ENCODE results near the gene BGN. TPM values are rescaled to one million over a fixed set of nuclear protein-coding genes. Genes with fewer than 3 reads are reported as not detected.
A peak's percentile ranks its signal among the peaks of the same experiment; 100 is the strongest.

Gene BGN
- total RNA-seq, 1 experiment from 2014 or later, result 0.08 TPM

GRCh38 chrX:153455571-153455970, 39.2 kb upstream of the BGN start:
- Histone ChIP-seq H3K27ac (no peak overlapping the region), H3K4me1 (replicated peaks) (no peaks in the 10 kb centered on the region), H3K36me3 (no peaks in the 10 kb centered on the region), H3K9me3 (replicated peaks) (no peaks in the 10 kb centered on the region), H3K4me3 (no peak overlapping the region), H3K27me3 (replicated peaks) (no peaks in the 10 kb centered on the region)
- no peak for DNase-seq (ENCODE audit: low read depth in 1 of 2, low spot score in 2 of 2)

DNA sequence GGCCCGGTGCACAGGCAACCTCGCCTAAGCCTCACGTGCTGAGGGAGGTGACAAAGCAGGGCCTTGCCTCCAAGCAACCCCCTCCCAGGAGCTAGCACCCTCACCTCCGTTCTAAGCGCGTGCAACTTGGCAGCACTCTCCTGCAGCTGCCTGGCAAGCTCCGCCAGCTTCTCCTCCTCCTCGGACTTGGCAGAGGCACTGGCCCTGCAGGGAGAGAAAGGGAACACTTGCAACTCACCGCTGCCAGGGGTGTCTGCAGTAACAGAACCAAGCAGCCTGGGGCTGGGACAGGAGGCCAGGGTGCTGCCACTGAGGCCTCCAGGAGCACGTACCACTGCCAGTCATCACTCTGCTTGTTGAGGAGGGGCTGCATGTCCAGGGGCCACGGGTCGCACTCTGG, 38.6 kb upstream of the BGN start:
- H3K4me1 ChIP-seq (replicated peaks), result no peaks in the 10 kb centered on the region
- no peaks in the 10 kb centered on the region for H3K36me3 ChIP-seq
- H3K4me3 ChIP-seq, result no peak overlapping the region
- DNase-seq (ENCODE audit: low read depth in 1 of 2, low spot score in 2 of 2), result no peak
- no peaks in the 10 kb centered on the region for H3K27me3 ChIP-seq (replicated peaks)
- H3K9me3 ChIP-seq (replicated peaks), result no peaks in the 10 kb centered on the region
- no peak overlapping the region for H3K27ac ChIP-seq

- no peaks in the 10 kb centered on the region for H3K27me3 ChIP-seq (replicated peaks)
These were observed 38.1 kb upstream of the BGN start for GRCh38 chrX:153456704-153457103.

DNA sequence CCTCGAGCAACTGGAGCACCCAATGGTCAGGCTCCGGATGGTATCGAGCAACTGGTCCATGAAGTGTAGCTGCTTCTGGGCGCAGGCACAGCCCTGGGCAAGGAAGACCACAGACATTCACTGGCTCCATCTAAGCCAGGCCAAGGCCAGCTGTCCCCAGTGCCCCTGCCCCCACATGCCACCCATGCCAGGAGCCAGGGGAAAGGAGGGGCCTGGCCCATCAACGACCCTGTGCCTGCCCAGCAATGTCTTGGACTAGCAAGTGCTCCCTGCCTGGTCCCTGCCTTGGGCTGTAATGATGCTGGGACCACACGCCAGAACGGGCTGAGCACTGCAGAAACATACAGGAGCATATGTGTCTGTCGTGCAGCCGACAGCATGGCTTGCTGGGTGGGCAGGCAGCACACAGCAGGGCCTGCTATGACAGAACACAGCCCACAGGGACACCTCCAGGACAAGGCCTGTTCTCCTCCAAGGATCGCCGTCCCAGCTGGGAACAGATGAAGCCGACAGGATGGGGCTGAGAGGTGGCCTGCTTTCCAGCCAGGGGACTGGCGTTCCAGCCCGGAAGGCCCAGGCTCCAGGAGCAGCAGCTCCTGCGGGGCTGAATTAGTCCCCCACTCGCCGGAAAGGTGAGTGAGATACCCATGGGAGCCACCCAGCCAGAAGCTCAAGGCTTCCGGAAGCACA, 37.5 kb upstream of the BGN start:
- no peak overlapping the region for H3K27ac ChIP-seq
- no peak overlapping the region for H3K4me3 ChIP-seq
- H3K36me3 ChIP-seq, result no peaks in the 10 kb centered on the region
- no peaks in the 10 kb centered on the region for H3K9me3 ChIP-seq (replicated peaks)
- no peaks in the 10 kb centered on the region for H3K27me3 ChIP-seq (replicated peaks)
- no peaks in the 10 kb centered on the region for H3K4me1 ChIP-seq (replicated peaks)
- DNase-seq (ENCODE audit: low read depth in 1 of 2, low spot score in 2 of 2), result no peak

More at GRCh38 chrX:153456704-153457103, 38.1 kb upstream of the BGN start:
- Histone ChIP-seq H3K4me1 (replicated peaks) (no peaks in the 10 kb centered on the region), H3K9me3 (replicated peaks) (no peaks in the 10 kb centered on the region), H3K27ac (no peak overlapping the region), H3K36me3 (no peaks in the 10 kb centered on the region), H3K4me3 (no peak overlapping the region)
- no peak for DNase-seq (ENCODE audit: low read depth in 1 of 2, low spot score in 2 of 2)

DNA sequence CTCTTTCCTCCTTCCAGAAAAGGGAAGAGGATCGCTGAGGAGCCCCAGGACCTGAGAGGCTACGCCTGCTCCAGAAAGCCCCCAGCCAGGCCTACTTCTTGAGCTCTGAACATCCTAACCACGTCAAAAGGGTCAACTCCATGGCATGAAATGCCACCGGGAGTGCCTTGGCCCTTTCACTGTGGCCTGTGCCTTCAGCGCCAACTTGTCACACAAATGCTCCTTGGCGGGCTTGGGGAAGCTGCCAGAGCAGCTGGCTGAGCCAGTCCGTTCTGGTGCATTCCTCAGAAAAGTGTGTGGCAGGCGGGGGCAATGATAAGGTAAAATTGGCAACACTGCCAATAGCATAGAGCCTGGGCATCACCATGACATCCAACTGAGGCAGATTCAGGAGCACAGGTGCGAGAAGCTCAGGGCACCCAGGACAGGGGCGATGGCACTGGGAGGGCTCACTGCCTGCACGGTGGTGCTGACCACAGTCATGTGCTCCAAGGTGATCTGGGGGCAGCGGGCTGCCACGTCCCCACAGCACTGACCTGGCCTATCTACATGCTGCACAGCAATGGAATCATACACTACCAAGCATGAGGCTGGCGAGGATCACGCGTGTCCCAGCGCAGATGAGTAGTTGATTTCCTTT, 36.8 kb upstream of the BGN start:
- no peak overlapping the region for H3K27ac ChIP-seq
- H3K4me1 ChIP-seq (replicated peaks), result no peaks in the 10 kb centered on the region
- H3K4me3 ChIP-seq, result no peak overlapping the region
- no peaks in the 10 kb centered on the region for H3K9me3 ChIP-seq (replicated peaks)
- no peaks in the 10 kb centered on the region for H3K27me3 ChIP-seq (replicated peaks)
- H3K36me3 ChIP-seq, result no peaks in the 10 kb centered on the region
- no peak for DNase-seq (ENCODE audit: low read depth in 1 of 2, low spot score in 2 of 2)

DNA sequence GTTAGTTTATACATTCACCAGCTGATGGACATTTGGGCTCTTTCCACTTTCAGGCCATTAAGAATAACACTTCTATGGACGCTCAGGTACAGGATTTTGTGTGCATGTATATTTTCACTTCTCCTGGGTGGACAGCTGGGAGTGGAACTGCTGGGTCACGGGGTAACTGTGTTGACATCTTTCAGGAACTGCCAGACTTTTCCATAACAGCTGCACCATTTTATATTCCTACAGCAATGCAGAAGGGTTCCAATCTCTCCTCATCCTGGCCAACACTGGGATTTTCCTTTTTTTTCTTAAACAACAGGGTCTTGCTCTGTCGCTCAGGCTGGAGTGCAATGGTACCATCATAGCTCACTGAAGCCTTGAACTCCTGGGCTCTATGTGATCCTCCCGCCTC, 36.3 kb upstream of the BGN start:
- no peaks in the 10 kb centered on the region for H3K9me3 ChIP-seq (replicated peaks)
- no peak overlapping the region for H3K4me3 ChIP-seq
- no peak overlapping the region for H3K27ac ChIP-seq
- H3K4me1 ChIP-seq (replicated peaks), result no peaks in the 10 kb centered on the region
- no peaks in the 10 kb centered on the region for H3K27me3 ChIP-seq (replicated peaks)
- no peaks in the 10 kb centered on the region for H3K36me3 ChIP-seq
- no peak for DNase-seq (ENCODE audit: low read depth in 1 of 2, low spot score in 2 of 2)

- H3K27ac ChIP-seq, result no peak overlapping the region
- 0 out of 2 replicates have a peak, but pooled peaks cover 5% of the 10 kb centered on the region for H3K36me3 ChIP-seq
- DNase-seq (ENCODE audit: low read depth in 1 of 2, low spot score in 2 of 2), result no peak
- H3K27me3 ChIP-seq (replicated peaks), result no peaks in the 10 kb centered on the region
- no peaks in the 10 kb centered on the region for H3K9me3 ChIP-seq (replicated peaks)
- no peak overlapping the region for H3K4me3 ChIP-seq
- H3K4me1 ChIP-seq (replicated peaks), result no peaks in the 10 kb centered on the region
These were observed 34.8 kb upstream of the BGN start for GRCh38 chrX:153459986-153460385.

DNA sequence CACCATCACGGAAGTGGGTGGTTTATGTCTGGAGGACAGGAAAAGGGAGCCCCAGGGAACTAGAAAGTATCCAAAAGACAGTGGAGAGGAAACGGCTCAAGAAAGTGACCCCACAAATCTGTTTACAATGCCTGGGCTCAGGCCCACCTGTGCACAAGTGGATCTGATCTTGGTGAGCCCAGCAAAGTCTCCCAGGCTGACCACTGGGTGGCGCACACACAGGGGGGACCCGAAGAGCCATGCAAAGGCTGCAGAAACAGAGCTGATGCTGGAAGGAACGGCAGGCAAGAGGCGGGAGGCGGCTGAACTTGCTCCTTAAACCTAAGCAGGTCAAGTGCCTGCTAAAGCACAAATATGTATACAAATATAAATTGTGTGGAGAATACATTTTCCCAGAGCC, 34.0 kb upstream of the BGN start:
- H3K36me3 ChIP-seq, result 0 out of 2 replicates have a peak, but pooled peaks cover 5% of the 10 kb centered on the region
- peak in 1 of 2 experiments; percentile 15 for DNase-seq (ENCODE audit: low read depth in 1 of 2, low spot score in 2 of 2)
- H3K27me3 ChIP-seq (replicated peaks), result no peaks in the 10 kb centered on the region
- H3K27ac ChIP-seq, result no peak overlapping the region
- H3K4me1 ChIP-seq (replicated peaks), result no peaks in the 10 kb centered on the region
- no peaks in the 10 kb centered on the region for H3K9me3 ChIP-seq (replicated peaks)
- H3K4me3 ChIP-seq, result no peak overlapping the region

- H3K4me1 ChIP-seq (replicated peaks), result no peaks in the 10 kb centered on the region
- H3K9me3 ChIP-seq (replicated peaks), result no peaks in the 10 kb centered on the region
- 0 out of 2 replicates have a peak, but pooled peaks cover 5% of the 10 kb centered on the region for H3K36me3 ChIP-seq
- H3K4me3 ChIP-seq, result no peak overlapping the region
- DNase-seq (ENCODE audit: low read depth in 1 of 2, low spot score in 2 of 2), result no peak
- H3K27ac ChIP-seq, result no peak overlapping the region
- H3K27me3 ChIP-seq (replicated peaks), result no peaks in the 10 kb centered on the region
These were observed 32.5 kb upstream of the BGN start for GRCh38 chrX:153462291-153462690.

- DNase-seq (ENCODE audit: low read depth in 1 of 2, low spot score in 2 of 2), result no peak
These were observed 31.7 kb upstream of the BGN start for GRCh38 chrX:153463031-153463430.

DNA sequence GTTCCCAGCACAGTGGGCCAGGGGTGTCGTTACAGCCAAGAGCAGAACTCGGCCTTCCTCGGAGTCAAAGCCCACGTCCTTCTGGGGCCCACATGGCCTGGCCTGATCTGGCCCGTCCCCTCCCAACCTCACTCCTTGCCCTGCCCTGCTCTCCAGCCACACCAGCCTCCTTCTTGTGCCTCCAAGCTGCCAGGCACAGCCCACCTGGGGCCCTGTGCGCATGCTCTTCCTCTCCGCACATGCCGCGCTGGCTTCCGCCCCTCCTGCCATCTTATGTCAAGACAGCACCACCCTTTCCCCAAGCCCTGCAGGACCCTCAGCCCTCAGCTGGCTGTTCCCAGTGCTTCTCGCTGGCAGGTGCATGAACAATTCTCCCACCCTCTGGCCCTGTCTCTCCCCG, 31.2 kb upstream of the BGN start:
- 0 out of 2 replicates have a peak, but pooled peaks cover 5% of the 10 kb centered on the region for H3K36me3 ChIP-seq
- no peaks in the 10 kb centered on the region for H3K9me3 ChIP-seq (replicated peaks)
- no peak overlapping the region for H3K4me3 ChIP-seq
- no peak overlapping the region for H3K27ac ChIP-seq
- no peaks in the 10 kb centered on the region for H3K4me1 ChIP-seq (replicated peaks)
- DNase-seq (ENCODE audit: low read depth in 1 of 2, low spot score in 2 of 2), result no peak
- no peaks in the 10 kb centered on the region for H3K27me3 ChIP-seq (replicated peaks)

More at GRCh38 chrX:153463031-153463430, 31.7 kb upstream of the BGN start:
- no peak overlapping the region for H3K4me3 ChIP-seq
- no peaks in the 10 kb centered on the region for H3K4me1 ChIP-seq (replicated peaks)
- H3K27me3 ChIP-seq (replicated peaks), result no peaks in the 10 kb centered on the region
- H3K9me3 ChIP-seq (replicated peaks), result no peaks in the 10 kb centered on the region
- H3K36me3 ChIP-seq, result 0 out of 2 replicates have a peak, but pooled peaks cover 5% of the 10 kb centered on the region
- H3K27ac ChIP-seq, result no peak overlapping the region

DNA sequence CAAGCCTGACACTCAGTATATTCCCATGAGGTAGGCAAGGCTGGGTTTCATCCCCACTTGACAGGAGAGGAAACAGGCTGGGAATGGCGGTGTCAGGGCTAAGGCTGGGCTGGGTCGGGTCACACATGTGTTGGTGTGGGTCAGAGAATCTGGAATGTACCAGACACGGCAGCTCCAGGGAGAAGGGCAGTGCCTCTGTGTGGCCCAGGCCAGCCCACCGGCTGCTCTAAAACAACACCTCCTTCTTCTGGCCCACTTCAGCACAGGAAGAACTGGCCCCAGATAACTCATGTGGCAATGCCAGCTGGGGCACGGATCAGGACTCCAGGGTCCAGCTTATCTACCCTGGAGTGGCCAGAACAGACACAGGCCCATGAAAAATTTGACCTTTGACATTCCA, 30.7 kb upstream of the BGN start:
- H3K9me3 ChIP-seq (replicated peaks), result no peaks in the 10 kb centered on the region
- no peaks in the 10 kb centered on the region for H3K4me1 ChIP-seq (replicated peaks)
- H3K4me3 ChIP-seq, result no peak overlapping the region
- 0 out of 2 replicates have a peak, but pooled peaks cover 5% of the 10 kb centered on the region for H3K36me3 ChIP-seq
- H3K27me3 ChIP-seq (replicated peaks), result no peaks in the 10 kb centered on the region
- no peak for DNase-seq (ENCODE audit: low read depth in 1 of 2, low spot score in 2 of 2)
- no peak overlapping the region for H3K27ac ChIP-seq

GRCh38 chrX:153465691-153466380, 28.9 kb upstream of the BGN start:
- 0 out of 2 replicates have a peak, but pooled peaks cover 5% of the 10 kb centered on the region for H3K36me3 ChIP-seq

DNA sequence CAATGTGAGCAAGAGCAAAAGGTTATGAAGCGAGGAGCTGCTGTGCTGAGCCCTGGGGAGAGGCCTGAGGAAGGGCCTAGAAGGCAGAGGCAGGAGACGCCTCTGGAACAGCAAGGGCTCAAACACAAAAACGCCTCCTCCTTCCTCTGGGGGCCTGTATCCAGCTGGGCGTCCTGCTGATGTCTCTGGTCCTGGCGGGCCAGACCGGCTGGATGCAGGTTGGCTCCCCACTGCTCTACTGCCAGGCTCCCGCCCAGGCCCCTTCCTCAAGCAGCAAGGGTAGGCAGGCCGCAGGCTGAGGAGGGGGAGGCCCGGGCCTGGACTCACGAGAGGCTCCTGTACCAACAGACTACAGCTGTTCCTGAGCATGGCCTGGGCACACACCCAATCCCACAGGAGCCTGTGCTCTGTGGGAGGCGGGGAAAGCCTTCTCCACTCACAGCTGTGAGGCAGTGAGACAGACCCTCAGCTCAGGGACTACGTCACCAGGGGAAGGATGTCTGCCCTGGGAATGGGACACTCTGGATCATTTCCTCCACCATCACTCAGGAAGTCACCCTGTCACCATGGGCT, 26.7 kb upstream of the BGN start:
- H3K27me3 ChIP-seq (replicated peaks), result no peaks in the 10 kb centered on the region
- H3K4me3 ChIP-seq, result no peak overlapping the region
- no peak for DNase-seq (ENCODE audit: low read depth in 1 of 2, low spot score in 2 of 2)
- no peaks in the 10 kb centered on the region for H3K9me3 ChIP-seq (replicated peaks)
- H3K27ac ChIP-seq, result no peak overlapping the region
- H3K4me1 ChIP-seq (replicated peaks), result peaks cover 13% of the 10 kb centered on the region
- 0 out of 2 replicates have a peak, but pooled peaks cover 5% of the 10 kb centered on the region for H3K36me3 ChIP-seq

More at GRCh38 chrX:153465691-153466380, 28.9 kb upstream of the BGN start:
- Histone ChIP-seq H3K4me3 (no peak overlapping the region), H3K27me3 (replicated peaks) (no peaks in the 10 kb centered on the region), H3K9me3 (replicated peaks) (no peaks in the 10 kb centered on the region), H3K4me1 (replicated peaks) (peaks cover 4% of the 10 kb centered on the region), H3K27ac (no peak overlapping the region)
- DNase-seq (ENCODE audit: low read depth in 1 of 2, low spot score in 2 of 2), result no peak

Measured in SJSA1 (cell line).